Skeletal muscle tissue (tissue), 4 donors: Measurements from ENCODE around the gene TEX48. TPM values are rescaled to one million over a fixed set of nuclear protein-coding genes. Genes with fewer than 3 reads are reported as not detected.

Experiments used
- H3K27ac ChIP-seq: one replicate; pipeline ENCODE4 v1.7.0; 2013; ENCODE audit warnings: mild to moderate bottlenecking, low read depth, low read length, inconsistent platforms
- H3K27me3 ChIP-seq, 3 donors: one replicate each; pipeline ENCODE4 v1.7.0; 2013; ENCODE audit warnings: low read length in 3 of 3; ENCODE audit not compliant: control insufficient read depth in 3 of 3, insufficient read depth in 3 of 3
- H3K36me3 ChIP-seq, 3 donors: one replicate each; pipeline ENCODE4 v1.7.0; 2013; ENCODE audit warnings: low read length in 3 of 3; ENCODE audit not compliant: control insufficient read depth in 3 of 3, insufficient read depth in 3 of 3
- H3K4me1 ChIP-seq, 3 donors: one replicate each; pipeline ENCODE4 v1.7.0; 2013; ENCODE audit warnings: low read length in 3 of 3, mild to moderate bottlenecking in 3 of 3; ENCODE audit not compliant: control insufficient read depth in 3 of 3, insufficient read depth in 3 of 3
- H3K4me3 ChIP-seq, 3 donors: one replicate each; pipeline ENCODE4 v1.7.0; 2013; ENCODE audit warnings: low read length in 3 of 3
- H3K9ac ChIP-seq, 3 donors: one replicate each; pipeline ENCODE4 v1.7.0; 2013; ENCODE audit warnings: low read length in 3 of 3, mild to moderate bottlenecking in 3 of 3, moderate library complexity in 2 of 3, low read depth in 1 of 3
- H3K9me3 ChIP-seq, 3 donors: one replicate each; pipeline ENCODE4 v1.7.0; 2013; ENCODE audit warnings: low read length in 3 of 3; ENCODE audit not compliant: control insufficient read depth in 3 of 3
- total RNA-seq: library from RNA; depleted of rRNA; stranded (reverse); fragments of >200 nt; gene quantifications from one replicate; pipeline ENCODE4 v1.2.3, GENCODE V29; 2014
- donor health status: Osteomylitis.

Gene TEX48
- total RNA-seq, 1 donor from 2014 or later = not detected

- H3K9me3 ChIP-seq = peaks cover 0 to 5% (median 0%) of the 10 kb centered on the region in 3 donors
- H3K27me3 ChIP-seq = peaks cover 7 to 14% (median 7%) of the 10 kb centered on the region in 3 donors
- H3K4me1 ChIP-seq = no peaks in the 10 kb centered on the region
- no peak overlapping the region for H3K4me3 ChIP-seq
- H3K9ac ChIP-seq = no peak overlapping the region
- H3K36me3 ChIP-seq = no peaks in the 10 kb centered on the region
- no peak overlapping the region for H3K27ac ChIP-seq
These were observed 38.2 kb upstream of the TEX48 start for GRCh38 chr9:114720086-114720676.

GRCh38 chr9:114719290-114719689 is 37.3 kb upstream of the TEX48 start:
- Histone ChIP-seq H3K27me3 (peaks cover 7 to 14% (median 7%) of the 10 kb centered on the region in 3 donors), H3K27ac (no peak overlapping the region), H3K4me3 (no peak overlapping the region), H3K4me1 (no peaks in the 10 kb centered on the region), H3K9me3 (peaks cover 0 to 5% (median 0%) of the 10 kb centered on the region in 3 donors), H3K36me3 (no peaks in the 10 kb centered on the region), H3K9ac (no peak overlapping the region)

GRCh38 chr9:114718801-114719221 is 36.8 kb upstream of the TEX48 start:
- Histone ChIP-seq H3K9ac (no peak overlapping the region), H3K27ac (no peak overlapping the region), H3K36me3 (no peaks in the 10 kb centered on the region), H3K4me1 (no peaks in the 10 kb centered on the region), H3K4me3 (no peak overlapping the region), H3K9me3 (peaks cover 0 to 5% (median 0%) of the 10 kb centered on the region in 3 donors), H3K27me3 (peaks cover 7 to 14% (median 7%) of the 10 kb centered on the region in 3 donors)

- Histone ChIP-seq H3K9ac (no peak overlapping the region), H3K4me1 (no peaks in the 10 kb centered on the region), H3K27me3 (peaks cover 7 to 14% (median 7%) of the 10 kb centered on the region in 3 donors), H3K27ac (no peak overlapping the region), H3K9me3 (peaks cover 0 to 5% (median 0%) of the 10 kb centered on the region in 3 donors), H3K36me3 (no peaks in the 10 kb centered on the region), H3K4me3 (no peak overlapping the region)
These were observed 36.0 kb upstream of the TEX48 start for GRCh38 chr9:114717908-114718486.

GRCh38 chr9:114709636-114710035 is 27.6 kb upstream of the TEX48 start:
- Histone ChIP-seq H3K4me1 (no peaks in the 10 kb centered on the region), H3K9me3 (no peaks in the 10 kb centered on the region), H3K27ac (no peak overlapping the region), H3K27me3 (peaks cover 0 to 2% (median 0%) of the 10 kb centered on the region in 3 donors), H3K4me3 (no peak overlapping the region), H3K9ac (no peak overlapping the region), H3K36me3 (no peaks in the 10 kb centered on the region)

GRCh38 chr9:114706711-114707110 is 24.7 kb upstream of the TEX48 start:
- Histone ChIP-seq H3K36me3 (no peaks in the 10 kb centered on the region), H3K9ac (no peak overlapping the region), H3K4me1 (no peaks in the 10 kb centered on the region)

GRCh38 chr9:114701988-114702387 is 20.0 kb upstream of the TEX48 start:
- Histone ChIP-seq H3K27ac (no peak overlapping the region), H3K27me3 (no peaks in the 10 kb centered on the region), H3K9ac (no peak overlapping the region), H3K4me3 (no peak overlapping the region), H3K9me3 (peaks cover 0 to 4% (median 0%) of the 10 kb centered on the region in 3 donors), H3K4me1 (no peaks in the 10 kb centered on the region), H3K36me3 (no peaks in the 10 kb centered on the region)

More at GRCh38 chr9:114706711-114707110, 24.7 kb upstream of the TEX48 start:
- Histone ChIP-seq H3K27me3 (peaks cover 0 to 2% (median 0%) of the 10 kb centered on the region in 3 donors), H3K9me3 (no peaks in the 10 kb centered on the region), H3K4me3 (no peak overlapping the region), H3K27ac (no peak overlapping the region)

GRCh38 chr9:114697951-114698351 is 16.0 kb upstream of the TEX48 start:
- Histone ChIP-seq H3K27ac (no peak overlapping the region), H3K4me1 (no peaks in the 10 kb centered on the region), H3K4me3 (no peak overlapping the region), H3K9ac (no peak overlapping the region), H3K9me3 (peaks cover 0 to 4% (median 0%) of the 10 kb centered on the region in 3 donors), H3K36me3 (no peaks in the 10 kb centered on the region), H3K27me3 (no peaks in the 10 kb centered on the region)

GRCh38 chr9:114696814-114697544 is 15.0 kb upstream of the TEX48 start:
- no peak overlapping the region for H3K9ac ChIP-seq
- peaks cover 0 to 4% (median 0%) of the 10 kb centered on the region in 3 donors for H3K9me3 ChIP-seq
- no peak overlapping the region for H3K27ac ChIP-seq
- no peaks in the 10 kb centered on the region for H3K36me3 ChIP-seq
- H3K4me1 ChIP-seq = no peaks in the 10 kb centered on the region
- H3K27me3 ChIP-seq = no peaks in the 10 kb centered on the region
- no peak overlapping the region for H3K4me3 ChIP-seq

- H3K27me3 ChIP-seq = no peaks in the 10 kb centered on the region
- no peak overlapping the region for H3K9ac ChIP-seq
- H3K9me3 ChIP-seq = peaks cover 0 to 4% (median 0%) of the 10 kb centered on the region in 3 donors
These were observed 14.0 kb upstream of the TEX48 start for GRCh38 chr9:114695948-114696347.

More at GRCh38 chr9:114695948-114696347, 14.0 kb upstream of the TEX48 start:
- Histone ChIP-seq H3K27ac (no peak overlapping the region), H3K4me3 (no peak overlapping the region), H3K36me3 (no peaks in the 10 kb centered on the region), H3K4me1 (no peaks in the 10 kb centered on the region)
